ENCODE measurements around the gene SEMA6A. TPM values are rescaled to one million over a fixed set of nuclear protein-coding genes. Genes with fewer than 3 reads are reported as not detected.
"Not testable (repeated sequence)": the region's sequence is repeated elsewhere in the genome, so short reads cannot be mapped to it uniquely, and the experiment has no call there.

SEMA6A gene
- total RNA-seq, 1 donor from 2014 or later = 89.9 TPM

- peaks cover 1% of the 10 kb centered on the region for H3K36me3 Mint-ChIP-seq (ENCODE audit: insufficient read depth)
- no peak for TF ChIP-seq CTCF (IDR thresholded peaks at IDR 0.05; ENCODE audit: unreplicated experiment)
- H3K4me1 Mint-ChIP-seq (ENCODE audit: low read depth) = peaks cover 91% of the 10 kb centered on the region
- H3K4me3 Mint-ChIP-seq (ENCODE audit: low read depth) = peak overlapping the region; percentile 29
- H3K9me3 Mint-ChIP-seq (ENCODE audit: low read depth) = no peaks in the 10 kb centered on the region
- no peaks in the 10 kb centered on the region for H3K27me3 Mint-ChIP-seq
- DNase-seq (ENCODE audit: low spot score, unreplicated experiment) = no peak
- H3K27ac Mint-ChIP-seq = peak overlapping the region; percentile 89
Observed at GRCh38 chr5:116528519-116529234, 45.9 kb downstream of the SEMA6A start.

- Mint-ChIP-seq H3K27ac (peak overlapping the region; percentile 89), H3K36me3 (ENCODE audit: insufficient read depth) (peaks cover 1% of the 10 kb centered on the region), H3K27me3 (no peaks in the 10 kb centered on the region), H3K4me1 (ENCODE audit: low read depth) (peaks cover 87% of the 10 kb centered on the region), H3K9me3 (ENCODE audit: low read depth) (no peaks in the 10 kb centered on the region), H3K4me3 (ENCODE audit: low read depth) (peak overlapping the region; percentile 66)
- no peak for DNase-seq (ENCODE audit: low spot score, unreplicated experiment)
- TF ChIP-seq CTCF (IDR thresholded peaks at IDR 0.05; ENCODE audit: unreplicated experiment) = no peak
Observed at GRCh38 chr5:116527582-116527981, 47.0 kb downstream of the SEMA6A start.

DNA sequence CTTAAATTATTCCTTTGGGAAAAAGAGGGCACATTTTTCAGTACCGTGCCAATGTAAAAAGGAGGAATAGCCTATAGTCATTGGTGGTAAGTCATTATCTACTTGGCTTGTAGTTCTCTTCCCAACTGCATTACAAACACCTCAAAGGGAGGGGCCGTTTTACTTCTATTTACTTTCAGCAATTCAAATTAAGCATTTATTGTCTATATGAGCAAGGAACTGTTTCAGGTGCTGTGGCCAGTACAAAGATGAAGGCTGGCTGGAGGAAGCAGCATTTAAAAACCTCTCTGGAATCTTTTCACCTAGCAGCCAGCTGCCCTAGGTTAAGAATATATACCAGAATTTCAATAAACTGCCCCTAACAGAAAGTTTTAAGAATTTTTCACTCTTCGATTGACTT is 48.9 kb downstream of the SEMA6A start:
- no peaks in the 10 kb centered on the region for H3K9me3 Mint-ChIP-seq (ENCODE audit: low read depth)
- H3K27ac Mint-ChIP-seq = peak overlapping the region; percentile 33
- TF ChIP-seq CTCF (IDR thresholded peaks at IDR 0.05; ENCODE audit: unreplicated experiment) = no peak
- peaks cover 2% of the 10 kb centered on the region for H3K36me3 Mint-ChIP-seq (ENCODE audit: insufficient read depth)
- no peaks in the 10 kb centered on the region for H3K27me3 Mint-ChIP-seq
- no peak overlapping the region for H3K4me3 Mint-ChIP-seq (ENCODE audit: low read depth)
- DNase-seq (ENCODE audit: low spot score, unreplicated experiment) = no peak
- peaks cover 75% of the 10 kb centered on the region for H3K4me1 Mint-ChIP-seq (ENCODE audit: low read depth)

- peaks cover 3% of the 10 kb centered on the region for H3K36me3 Mint-ChIP-seq (ENCODE audit: insufficient read depth)
- H3K4me1 Mint-ChIP-seq (ENCODE audit: low read depth) = peaks cover 72% of the 10 kb centered on the region
- H3K27ac Mint-ChIP-seq = peak overlapping the region; percentile 33
- H3K9me3 Mint-ChIP-seq (ENCODE audit: low read depth) = no peaks in the 10 kb centered on the region
- TF ChIP-seq CTCF (IDR thresholded peaks at IDR 0.05; ENCODE audit: unreplicated experiment) = no peak
- no peak overlapping the region for H3K4me3 Mint-ChIP-seq (ENCODE audit: low read depth)
- H3K27me3 Mint-ChIP-seq = no peaks in the 10 kb centered on the region
- DNase-seq (ENCODE audit: low spot score, unreplicated experiment) = no peak
Observed at GRCh38 chr5:116524966-116525365, 49.7 kb downstream of the SEMA6A start.

GRCh38 chr5:116524051-116524904 is 50.3 kb downstream of the SEMA6A start:
- DNase-seq (ENCODE audit: low spot score, unreplicated experiment) = no peak
- Mint-ChIP-seq H3K9me3 (ENCODE audit: low read depth) (no peaks in the 10 kb centered on the region), H3K36me3 (ENCODE audit: insufficient read depth) (peaks cover 5% of the 10 kb centered on the region), H3K4me3 (ENCODE audit: low read depth) (no peak overlapping the region), H3K27ac (peak overlapping the region; percentile 51), H3K4me1 (ENCODE audit: low read depth) (peaks cover 67% of the 10 kb centered on the region), H3K27me3 (no peaks in the 10 kb centered on the region)
- no peak for TF ChIP-seq CTCF (IDR thresholded peaks at IDR 0.05; ENCODE audit: unreplicated experiment)

GRCh38 chr5:116523182-116523581 is 51.4 kb downstream of the SEMA6A start:
- not testable (repeated sequence) for H3K4me3 Mint-ChIP-seq (ENCODE audit: low read depth); H3K9me3 Mint-ChIP-seq (ENCODE audit: low read depth); DNase-seq (ENCODE audit: low spot score, unreplicated experiment); H3K36me3 Mint-ChIP-seq (ENCODE audit: insufficient read depth); H3K27me3 Mint-ChIP-seq
- Mint-ChIP-seq H3K4me1 (ENCODE audit: low read depth) (peaks cover 64% of the 10 kb centered on the region), H3K27ac (peak overlapping the region; percentile 21)

Data from progenitor cell of endocrine pancreas (in vitro differentiated cells).